Activated T-cell treated with anti-CD3 and anti-CD28 coated beads for 24 hours (primary cell): ENCODE measurements around the gene ASCL2.

Source experiments
- DNase-seq: peaks from one replicate; pipeline ENCODE4 v3.0.0-alpha.2; 2020; ENCODE audit warnings: low read depth

Gene ASCL2

GRCh38 chr11:2272228-2272945 lies 2.0 kb upstream of the ASCL2 start:
- DNase-seq, result no peak

GRCh38 chr11:2271327-2272227 lies 1.2 kb upstream of the ASCL2 start:
- DNase-seq, result no peak

- DNase-seq, result no peak
These were observed 614 bp upstream of the ASCL2 start for GRCh38 chr11:2271077-2271326.

- no peak for DNase-seq
These were observed 627 bp downstream of the ASCL2 start for GRCh38 chr11:2269601-2270321.

- peak; percentile 75 for DNase-seq
These were observed 1.4 kb downstream of the ASCL2 start for GRCh38 chr11:2268729-2269600.

- no peak for DNase-seq
These were observed 2.3 kb downstream of the ASCL2 start for GRCh38 chr11:2267851-2268728.

- no peak for DNase-seq
These were observed 3.0 kb downstream of the ASCL2 start for GRCh38 chr11:2267306-2267850.

GRCh38 chr11:2266586-2267305 lies 3.6 kb downstream of the ASCL2 start:
- DNase-seq, result no peak

- no peak for DNase-seq
These were observed 4.4 kb downstream of the ASCL2 start for GRCh38 chr11:2265854-2266585.

GRCh38 chr11:2265396-2265795 lies 5.0 kb downstream of the ASCL2 start:
- no peak for DNase-seq

GRCh38 chr11:2264366-2265053 lies 5.9 kb downstream of the ASCL2 start:
- DNase-seq, result no peak

GRCh38 chr11:2263724-2264360 lies 6.5 kb downstream of the ASCL2 start:
- DNase-seq, result no peak

- no peak for DNase-seq
These were observed 7.3 kb downstream of the ASCL2 start for GRCh38 chr11:2263071-2263565.

- DNase-seq, result no peak
These were observed 7.9 kb downstream of the ASCL2 start for GRCh38 chr11:2262301-2263070.

- DNase-seq, result no peak
These were observed 8.8 kb downstream of the ASCL2 start for GRCh38 chr11:2261436-2262230.
